Rectal smooth muscle tissue (tissue), 1 donor: Measurements from ENCODE around the gene AKAP12.

ENCODE experiments used
- H3K27ac ChIP-seq: one replicate; pipeline ENCODE4 v1.7.0; 2013; ENCODE audit warnings: low read depth, low read length, inconsistent platforms
- H3K27me3 ChIP-seq: one replicate; pipeline ENCODE4 v1.7.0; 2013; ENCODE audit warnings: low read length; ENCODE audit not compliant: control insufficient read depth, insufficient read depth
- H3K36me3 ChIP-seq: one replicate; pipeline ENCODE4 v1.7.0; 2013; ENCODE audit warnings: low read length; ENCODE audit not compliant: control insufficient read depth, insufficient read depth
- H3K4me1 ChIP-seq: one replicate; pipeline ENCODE4 v1.7.0; 2013; ENCODE audit warnings: low read length; ENCODE audit not compliant: control insufficient read depth, insufficient read depth
- H3K4me3 ChIP-seq: one replicate; pipeline ENCODE4 v1.7.0; 2013; ENCODE audit warnings: low read length
- H3K9ac ChIP-seq: one replicate; pipeline ENCODE4 v1.7.0; 2013; ENCODE audit warnings: low read length

Gene AKAP12

GRCh38 chr6:151240791-151241642, 1.2 kb downstream of the AKAP12 start:
- Histone ChIP-seq H3K36me3 (no peaks in the 10 kb centered on the region), H3K4me1 (peaks cover 11% of the 10 kb centered on the region), H3K4me3 (peak overlapping the region; percentile 84), H3K27me3 (no peaks in the 10 kb centered on the region), H3K9ac (peak overlapping the region; percentile 74), H3K27ac (peak overlapping the region; percentile 96)

GRCh38 chr6:151241853-151242252, 2.1 kb downstream of the AKAP12 start:
- Histone ChIP-seq H3K27me3 (no peaks in the 10 kb centered on the region), H3K36me3 (no peaks in the 10 kb centered on the region), H3K4me1 (peaks cover 11% of the 10 kb centered on the region), H3K4me3 (peak overlapping the region; percentile 84), H3K9ac (peak overlapping the region; percentile 74), H3K27ac (peak overlapping the region; percentile 96)

GRCh38 chr6:151242420-151242861, 2.7 kb downstream of the AKAP12 start:
- peak overlapping the region; percentile 84 for H3K4me3 ChIP-seq
- no peaks in the 10 kb centered on the region for H3K27me3 ChIP-seq
- H3K9ac ChIP-seq: no peak overlapping the region
- H3K27ac ChIP-seq: peak overlapping the region; percentile 96
- no peaks in the 10 kb centered on the region for H3K36me3 ChIP-seq
- peaks cover 11% of the 10 kb centered on the region for H3K4me1 ChIP-seq

GRCh38 chr6:151243481-151243880, 3.7 kb downstream of the AKAP12 start:
- H3K27me3 ChIP-seq: no peaks in the 10 kb centered on the region
- H3K9ac ChIP-seq: no peak overlapping the region
- H3K27ac ChIP-seq: no peak overlapping the region
- peaks cover 11% of the 10 kb centered on the region for H3K4me1 ChIP-seq
- H3K4me3 ChIP-seq: no peak overlapping the region
- no peaks in the 10 kb centered on the region for H3K36me3 ChIP-seq

GRCh38 chr6:151247490-151247889, 7.7 kb downstream of the AKAP12 start:
- H3K4me3 ChIP-seq: no peak overlapping the region
- no peaks in the 10 kb centered on the region for H3K27me3 ChIP-seq
- no peak overlapping the region for H3K9ac ChIP-seq
- no peak overlapping the region for H3K27ac ChIP-seq
- no peaks in the 10 kb centered on the region for H3K36me3 ChIP-seq
- H3K4me1 ChIP-seq: peaks cover under 1% of the 10 kb centered on the region

DNA sequence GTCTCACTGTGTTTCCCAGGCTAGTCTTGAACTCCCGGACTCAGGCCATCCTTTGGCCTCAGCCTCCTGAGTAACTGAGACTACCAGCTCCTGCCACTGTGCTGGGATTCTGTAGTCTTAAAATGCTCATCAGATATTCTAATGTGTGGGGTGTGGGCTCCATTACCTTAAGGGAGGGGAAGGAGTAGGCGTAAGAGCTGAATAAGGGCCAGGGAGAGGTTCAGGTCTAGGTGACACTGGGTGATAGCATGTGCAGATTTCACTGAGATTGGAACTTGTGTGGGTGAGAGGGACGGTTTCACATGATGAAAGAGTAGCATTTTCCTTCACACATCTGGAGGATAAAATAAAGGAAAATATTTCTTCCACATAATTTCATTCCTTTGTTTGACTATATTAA, 8.5 kb downstream of the AKAP12 start:
- Histone ChIP-seq H3K36me3 (no peaks in the 10 kb centered on the region), H3K27ac (peak overlapping the region; percentile 2)

DNA sequence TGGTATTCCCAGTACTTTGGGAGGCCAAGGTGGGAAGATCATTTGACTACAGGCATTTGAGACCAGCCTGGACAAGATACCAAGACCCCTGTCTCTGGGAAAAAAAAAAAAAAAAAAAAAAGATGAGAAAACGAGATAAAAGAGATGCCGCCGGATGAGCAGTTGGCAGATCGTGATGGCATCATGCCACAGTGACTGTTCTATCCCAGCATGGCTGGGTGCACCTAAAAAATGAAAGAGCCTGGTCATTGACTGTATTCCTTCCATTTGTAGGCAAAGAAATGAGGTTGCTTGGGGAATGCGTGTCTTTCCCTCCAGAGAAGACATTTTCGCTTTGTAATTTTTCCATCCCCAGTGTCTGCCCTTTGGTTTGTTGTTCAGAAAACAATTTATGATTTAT, 12.9 kb downstream of the AKAP12 start:
- H3K4me3 ChIP-seq: no peak overlapping the region
- H3K9ac ChIP-seq: no peak overlapping the region
- H3K4me1 ChIP-seq: peaks cover 11% of the 10 kb centered on the region
- H3K27me3 ChIP-seq: no peaks in the 10 kb centered on the region
- no peak overlapping the region for H3K27ac ChIP-seq
- no peaks in the 10 kb centered on the region for H3K36me3 ChIP-seq

More for the DNA sequence above, 8.5 kb downstream of the AKAP12 start:
- Histone ChIP-seq H3K4me1 (no peaks in the 10 kb centered on the region), H3K4me3 (no peak overlapping the region), H3K9ac (no peak overlapping the region), H3K27me3 (no peaks in the 10 kb centered on the region)

- Histone ChIP-seq H3K27ac (peak overlapping the region; percentile 19), H3K4me1 (peaks cover 17% of the 10 kb centered on the region), H3K4me3 (no peak overlapping the region), H3K27me3 (no peaks in the 10 kb centered on the region), H3K9ac (no peak overlapping the region), H3K36me3 (no peaks in the 10 kb centered on the region)
Measured at GRCh38 chr6:151254451-151255081, 14.8 kb downstream of the AKAP12 start.

DNA sequence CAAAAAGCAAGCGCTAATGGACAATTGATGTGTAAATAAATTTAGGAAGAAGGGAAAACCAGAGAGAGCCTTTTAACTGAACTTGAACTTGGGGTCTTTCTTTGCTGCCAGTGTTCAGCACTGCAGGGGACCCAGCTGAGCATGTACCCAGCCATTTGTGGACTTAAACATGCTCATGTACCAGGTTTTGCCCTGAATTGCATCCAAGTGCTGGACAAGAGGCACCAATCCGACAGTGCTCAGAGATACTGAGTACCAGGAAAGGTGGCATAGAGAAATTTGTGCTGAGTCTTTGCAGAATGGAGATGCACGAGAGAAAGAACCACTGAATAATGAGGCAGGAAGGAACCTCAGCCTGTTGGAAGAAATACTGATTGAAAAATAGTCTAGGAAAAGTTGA, 16.0 kb downstream of the AKAP12 start:
- Histone ChIP-seq H3K4me1 (peaks cover 23% of the 10 kb centered on the region), H3K36me3 (no peaks in the 10 kb centered on the region), H3K27me3 (no peaks in the 10 kb centered on the region), H3K9ac (no peak overlapping the region), H3K4me3 (no peak overlapping the region), H3K27ac (peak overlapping the region; percentile 59)

DNA sequence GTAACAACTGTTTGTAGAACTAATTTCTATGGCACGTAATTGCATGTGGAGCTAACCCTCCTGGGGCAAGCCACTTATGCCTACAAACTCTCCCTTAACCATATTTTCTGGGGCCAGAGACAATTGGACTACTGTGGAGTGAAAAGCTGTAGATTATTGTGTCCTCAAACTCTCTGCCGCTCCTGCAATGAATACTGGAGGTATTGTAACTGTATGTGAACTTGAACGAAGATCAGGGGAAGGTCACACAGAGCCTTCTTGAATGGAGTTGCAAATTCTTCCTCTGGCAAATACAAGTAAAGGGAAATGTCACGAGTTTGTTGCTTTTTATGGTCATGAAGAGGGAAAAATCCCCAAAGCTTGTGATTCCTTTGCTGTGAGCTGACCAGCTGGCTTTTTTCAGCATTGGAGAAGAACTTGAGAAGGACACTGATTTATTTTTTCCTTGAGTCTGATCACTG, 18.2 kb downstream of the AKAP12 start:
- no peak overlapping the region for H3K4me3 ChIP-seq
- H3K36me3 ChIP-seq: no peaks in the 10 kb centered on the region
- H3K4me1 ChIP-seq: peaks cover 26% of the 10 kb centered on the region
- peak overlapping the region; percentile 19 for H3K27ac ChIP-seq
- no peak overlapping the region for H3K9ac ChIP-seq
- H3K27me3 ChIP-seq: no peaks in the 10 kb centered on the region

DNA sequence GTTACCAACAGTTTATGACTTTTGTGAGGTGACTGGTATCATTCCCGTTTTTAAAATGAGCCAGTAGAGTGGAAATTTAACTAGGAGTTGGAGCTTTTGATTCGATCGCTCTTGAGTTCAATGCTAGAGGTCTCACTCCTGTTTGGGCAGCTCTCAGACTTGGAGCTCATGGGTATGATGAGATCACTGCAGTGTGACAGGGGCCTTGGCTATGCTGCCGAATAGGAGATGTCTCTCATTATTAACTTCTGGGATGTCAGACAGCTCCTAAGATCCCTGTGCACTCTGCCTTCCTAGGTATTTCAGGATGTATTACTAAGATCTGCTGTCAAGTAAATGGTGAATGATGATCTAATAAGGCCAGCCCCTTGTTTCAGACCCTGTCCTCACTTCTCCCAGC, 20.4 kb downstream of the AKAP12 start:
- H3K36me3 ChIP-seq: no peaks in the 10 kb centered on the region
- no peak overlapping the region for H3K4me3 ChIP-seq
- peaks cover 18% of the 10 kb centered on the region for H3K4me1 ChIP-seq
- H3K9ac ChIP-seq: no peak overlapping the region
- H3K27ac ChIP-seq: peak overlapping the region; percentile 36
- no peaks in the 10 kb centered on the region for H3K27me3 ChIP-seq

DNA sequence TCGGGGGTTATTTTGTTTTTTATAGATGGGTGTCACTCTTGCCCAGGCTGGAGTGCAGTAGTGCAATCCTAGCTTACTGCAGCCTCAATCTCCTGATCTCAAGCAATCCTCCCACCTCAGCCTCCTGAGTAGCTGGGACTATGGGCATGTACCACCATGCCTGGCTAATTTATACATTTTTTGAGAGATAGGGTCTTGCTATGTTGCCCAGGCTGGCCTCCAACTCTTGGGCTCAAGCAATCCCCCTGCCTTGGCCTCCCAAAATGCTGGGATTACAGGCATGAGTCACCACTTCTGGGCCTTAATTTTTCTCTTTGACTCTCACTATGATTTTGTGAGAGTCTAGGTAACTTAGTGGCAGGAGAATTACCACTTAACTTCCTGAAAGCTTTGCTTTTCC, 23.3 kb downstream of the AKAP12 start:
- no peak overlapping the region for H3K9ac ChIP-seq
- no peak overlapping the region for H3K4me3 ChIP-seq
- peaks cover 16% of the 10 kb centered on the region for H3K4me1 ChIP-seq
- no peaks in the 10 kb centered on the region for H3K36me3 ChIP-seq
- no peak overlapping the region for H3K27ac ChIP-seq
- H3K27me3 ChIP-seq: no peaks in the 10 kb centered on the region
